RPMI7951 (cell line): ENCODE data around the gene SH3BP4. TPM values are rescaled to one million over a fixed set of nuclear protein-coding genes. Genes with fewer than 3 reads are reported as not detected.
"Not testable (repeated sequence)": the region's sequence is repeated elsewhere in the genome, so short reads cannot be mapped to it uniquely, and the experiment has no call there.

Experiments
- DNase-seq: peaks from one replicate; pipeline ENCODE4 v3.0.0-alpha.2; 2012; ENCODE audit warnings: low read depth
- total RNA-seq: library from RNA; depleted of rRNA; stranded (reverse); fragments of >200 nt; shearing (Covaris generic); gene quantifications from 2 replicates; pipeline ENCODE4 v1.2.3, GENCODE V29; 2014

The SH3BP4 gene
- total RNA-seq, 1 experiment from 2014 or later = 86.6 TPM

DNA sequence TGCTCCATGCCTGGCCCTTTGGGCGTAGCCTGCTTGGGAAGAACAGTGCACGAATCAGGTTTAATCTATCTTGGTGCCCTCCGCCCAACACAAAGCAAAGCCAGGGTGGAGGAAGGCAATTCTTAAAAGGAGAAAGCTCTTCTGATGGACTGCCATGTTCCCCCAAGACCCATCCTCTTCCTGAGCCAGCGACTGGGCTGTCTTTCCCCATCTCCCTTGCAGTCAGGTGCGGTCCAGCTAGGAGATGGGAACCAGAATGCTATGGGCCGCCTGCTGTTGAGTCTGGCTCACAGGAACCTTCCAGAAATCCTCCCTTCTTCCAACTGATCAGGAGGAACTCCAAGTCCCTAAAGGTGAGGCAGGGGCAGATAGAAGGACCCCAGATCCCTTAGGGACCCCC lies 105.0 kb downstream of the SH3BP4 start:
- DNase-seq = no peak

DNA sequence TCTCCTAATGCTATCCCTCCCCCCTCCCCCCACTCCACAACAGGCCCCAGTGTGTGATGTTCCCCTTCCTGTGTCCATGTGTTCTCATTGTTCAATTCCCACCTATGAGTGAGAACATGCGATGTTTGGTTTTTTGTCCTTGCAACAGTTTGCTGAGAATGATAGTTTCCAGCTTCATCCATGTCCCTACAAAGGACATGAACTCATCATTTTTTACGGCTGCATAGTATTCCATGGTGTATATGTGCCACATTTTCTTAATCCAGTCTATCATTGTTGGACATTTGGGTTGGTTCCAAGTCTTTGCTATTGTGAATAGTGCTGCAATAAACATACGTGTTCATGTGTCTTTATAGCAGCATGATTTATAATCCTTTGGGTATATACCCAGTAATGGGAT lies 105.8 kb downstream of the SH3BP4 start:
- not testable (repeated sequence) for DNase-seq

DNA sequence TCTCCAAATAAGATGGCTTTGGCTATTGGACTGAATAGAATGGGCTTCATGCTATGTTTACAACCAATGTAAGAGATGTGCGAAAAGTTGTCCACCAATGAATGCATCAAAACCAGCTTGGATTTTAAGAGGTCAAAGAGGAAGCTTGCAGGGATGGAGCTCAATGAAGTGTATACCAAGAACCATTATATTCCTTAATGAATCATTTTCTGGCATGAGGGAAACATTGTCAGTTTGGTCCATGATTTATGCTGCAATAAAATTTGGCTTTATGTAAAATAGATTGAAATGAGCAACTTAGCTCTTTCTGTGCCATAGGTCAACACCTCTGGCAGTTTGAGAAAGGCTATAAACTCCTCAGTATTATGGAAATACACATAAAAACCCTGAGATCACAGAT lies 107.3 kb downstream of the SH3BP4 start:
- no peak for DNase-seq

DNA sequence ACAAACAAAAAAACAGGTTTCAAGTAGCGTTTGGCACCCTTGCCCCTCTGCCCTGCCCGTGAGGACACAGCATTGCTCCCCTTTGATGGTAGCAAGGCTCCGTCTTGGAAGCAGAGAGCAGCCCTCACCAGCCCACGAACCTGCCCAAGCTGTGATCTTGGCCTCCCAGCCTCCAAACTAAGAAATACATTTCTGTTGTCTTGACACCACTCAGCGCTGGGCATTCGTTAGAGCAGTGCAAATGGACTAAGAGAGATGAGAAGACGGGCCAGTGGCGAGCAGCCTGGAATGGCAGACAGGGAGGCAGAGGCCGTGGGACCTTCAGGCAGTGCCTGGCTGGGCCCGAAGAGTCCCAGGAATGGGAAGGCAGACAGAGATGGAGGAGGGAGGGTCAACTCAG lies 109.8 kb downstream of the SH3BP4 start:
- no peak for DNase-seq

DNA sequence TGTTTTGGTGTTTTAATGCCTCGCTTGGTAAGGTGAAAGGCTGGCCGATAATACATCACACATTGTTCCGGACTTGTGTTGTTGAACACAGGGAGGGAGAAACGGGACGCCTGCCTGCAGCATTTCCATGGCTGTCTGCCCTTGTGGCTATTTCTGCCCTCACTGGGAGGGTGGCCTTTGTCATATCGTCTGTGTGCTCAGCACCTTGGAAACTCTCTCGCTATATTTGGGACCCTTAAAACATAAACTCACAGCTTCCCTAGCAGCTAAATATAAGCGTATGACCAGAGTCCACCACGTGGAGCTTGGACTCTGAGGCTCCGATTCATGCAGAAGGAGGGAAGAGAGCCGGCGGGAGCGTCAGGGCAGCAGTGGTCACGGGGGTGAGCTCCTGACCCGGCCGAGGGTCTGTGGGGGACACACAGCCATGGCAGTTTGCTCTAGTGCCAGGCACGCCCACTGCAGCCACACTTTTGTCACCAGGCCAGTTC lies 111.7 kb downstream of the SH3BP4 start:
- no peak for DNase-seq

DNA sequence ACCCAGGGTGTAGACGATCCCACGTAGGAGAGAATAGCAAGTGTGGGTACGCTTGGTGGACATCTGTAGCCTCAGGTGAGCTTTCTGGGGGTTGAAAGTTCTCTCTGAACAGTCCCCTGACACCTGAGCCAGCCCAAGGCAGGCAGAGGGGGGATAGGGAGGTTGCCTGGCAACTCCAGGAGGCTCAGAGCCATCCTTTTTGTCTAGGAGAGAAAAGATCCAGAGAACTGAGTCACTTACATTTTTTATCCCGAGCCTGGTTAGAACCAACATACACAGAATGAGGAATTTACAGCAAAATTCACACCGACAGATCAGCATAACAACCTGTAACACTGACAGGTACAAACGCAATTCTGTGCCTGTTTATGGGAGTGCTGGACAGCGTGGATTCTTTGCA lies 113.2 kb downstream of the SH3BP4 start:
- DNase-seq = no peak

DNA sequence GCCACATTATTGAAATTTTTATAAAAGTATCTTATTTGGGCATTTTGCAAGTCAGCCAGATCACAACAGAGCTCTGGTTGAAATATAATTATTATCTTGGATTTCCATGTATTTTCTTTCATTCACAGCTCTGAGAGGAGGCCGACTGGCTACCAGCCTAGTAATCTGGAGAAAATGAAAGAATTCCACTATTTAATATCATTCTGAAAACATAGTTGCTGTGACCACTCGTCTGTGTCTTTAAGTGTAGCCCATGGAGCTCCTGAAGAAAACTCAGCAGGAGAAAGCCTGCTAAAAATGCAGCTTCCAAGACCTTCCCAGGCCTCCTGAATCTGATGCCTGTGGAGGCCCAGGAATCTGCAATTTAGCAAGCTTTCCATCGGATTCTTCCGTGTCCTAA lies 114.7 kb downstream of the SH3BP4 start:
- DNase-seq = no peak

DNA sequence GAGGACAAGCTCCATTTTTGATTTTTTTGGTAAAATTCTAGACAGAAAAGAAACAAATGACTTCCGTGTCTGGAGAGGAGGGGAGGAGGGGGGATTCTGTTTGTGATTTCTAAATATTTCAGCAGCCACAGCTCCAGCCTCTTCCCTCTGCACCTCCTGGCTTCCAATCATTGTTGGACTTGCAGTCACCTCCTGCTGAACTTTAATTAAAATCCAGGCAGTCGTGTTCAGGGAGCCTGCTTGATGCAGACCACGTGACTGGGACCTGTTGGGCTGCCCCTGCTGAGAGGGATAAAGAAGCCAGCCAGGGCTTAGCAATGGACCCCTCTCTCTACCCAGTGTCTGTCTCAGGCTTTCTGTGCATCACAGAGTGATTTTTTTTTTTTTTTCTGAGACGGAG lies 115.1 kb downstream of the SH3BP4 start:
- DNase-seq = no peak

DNA sequence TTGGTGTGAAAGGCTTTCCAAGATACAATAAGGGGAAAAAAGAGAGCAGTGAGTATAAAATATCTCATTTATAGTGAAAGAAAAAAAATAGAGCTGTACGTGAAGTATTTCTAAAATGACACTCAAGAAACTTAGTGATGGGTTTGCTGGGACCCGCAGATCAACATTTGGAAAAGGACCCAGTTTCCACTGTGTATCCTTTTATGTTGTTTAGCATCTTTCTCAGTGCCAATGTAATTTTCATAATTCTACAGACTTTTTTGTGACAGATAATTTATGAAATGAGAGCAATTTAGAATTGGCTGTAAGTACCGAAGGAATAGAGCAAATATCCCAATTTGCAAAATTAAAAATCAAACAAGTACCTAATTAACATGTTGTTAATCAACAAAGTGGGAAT lies 116.9 kb downstream of the SH3BP4 start:
- no peak for DNase-seq

DNA sequence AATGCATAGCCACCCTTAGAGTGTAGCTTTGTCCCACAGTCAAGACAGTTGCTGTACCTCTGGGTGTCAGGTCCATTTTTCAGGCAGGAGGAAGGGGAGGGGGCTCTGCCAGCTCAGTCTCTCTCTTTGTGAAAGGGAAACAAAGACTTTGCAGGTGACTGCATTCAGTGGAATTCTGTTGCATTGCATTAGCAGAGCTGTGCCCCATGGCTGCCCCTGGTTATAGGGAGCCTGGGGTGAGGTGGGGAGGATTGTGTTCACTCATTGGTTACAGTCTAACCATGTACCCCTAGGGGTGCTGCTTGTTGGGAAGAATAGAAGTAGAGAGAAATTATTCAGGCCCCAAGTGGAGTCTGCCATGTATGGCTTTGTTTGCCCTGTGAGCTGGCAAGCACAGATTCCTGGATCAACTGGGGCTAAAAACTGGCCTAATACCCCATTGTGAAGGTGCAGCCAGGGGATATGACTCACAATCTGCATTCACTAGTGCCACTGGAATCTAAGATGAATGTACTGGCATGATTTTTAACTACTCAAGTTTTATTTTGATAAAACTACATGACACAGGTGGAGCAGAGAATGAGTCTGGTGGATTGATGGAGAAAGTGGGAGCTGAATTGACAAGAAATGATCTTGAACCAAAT lies 118.4 kb downstream of the SH3BP4 start:
- peak; percentile 40 for DNase-seq

DNA sequence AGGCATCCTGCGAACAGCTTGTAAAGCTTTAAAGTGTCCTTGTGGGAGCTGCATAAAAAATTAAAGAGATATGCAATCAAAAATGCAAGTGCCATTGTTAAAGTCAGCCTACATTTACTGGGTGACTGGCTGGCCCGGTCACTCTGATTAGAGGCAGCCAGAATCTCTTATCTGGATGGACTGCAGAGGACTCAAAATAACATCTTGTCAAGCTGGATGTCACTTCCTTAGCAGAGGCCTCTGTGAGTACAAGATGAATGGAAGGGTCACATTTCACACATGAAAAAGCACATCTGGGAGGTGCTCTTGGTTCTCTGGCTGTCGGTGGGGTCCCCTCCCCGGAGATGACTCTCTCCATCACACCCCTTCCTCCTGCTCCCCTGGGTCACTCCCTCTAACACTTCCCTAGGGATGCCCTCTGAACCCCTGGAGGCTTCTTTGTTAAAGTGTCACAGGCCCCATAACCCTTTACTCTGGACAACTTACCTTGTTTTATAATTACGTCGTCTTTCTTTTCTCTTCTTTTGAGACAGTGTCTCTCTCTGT lies 122.1 kb downstream of the SH3BP4 start:
- DNase-seq = no peak

DNA sequence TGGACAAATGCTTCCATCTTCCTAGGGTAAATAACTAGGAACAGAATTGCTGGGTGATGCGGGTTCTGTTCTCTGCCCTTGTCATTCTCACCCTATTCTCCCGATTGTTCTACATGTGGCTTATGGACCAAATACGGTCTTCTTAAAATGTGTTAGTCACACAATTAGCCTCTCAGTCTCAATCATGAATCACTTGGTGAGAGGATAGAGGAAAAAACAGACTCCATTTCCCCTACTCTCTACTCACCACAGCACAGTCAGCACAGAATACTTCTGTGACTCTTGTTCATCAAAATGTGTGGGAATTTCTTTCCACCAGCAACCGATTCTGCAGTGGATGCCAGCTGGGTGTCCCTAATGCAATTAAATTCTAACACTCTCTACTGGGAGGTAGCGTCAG lies 125.2 kb downstream of the SH3BP4 start:
- DNase-seq = peak; percentile 33

DNA sequence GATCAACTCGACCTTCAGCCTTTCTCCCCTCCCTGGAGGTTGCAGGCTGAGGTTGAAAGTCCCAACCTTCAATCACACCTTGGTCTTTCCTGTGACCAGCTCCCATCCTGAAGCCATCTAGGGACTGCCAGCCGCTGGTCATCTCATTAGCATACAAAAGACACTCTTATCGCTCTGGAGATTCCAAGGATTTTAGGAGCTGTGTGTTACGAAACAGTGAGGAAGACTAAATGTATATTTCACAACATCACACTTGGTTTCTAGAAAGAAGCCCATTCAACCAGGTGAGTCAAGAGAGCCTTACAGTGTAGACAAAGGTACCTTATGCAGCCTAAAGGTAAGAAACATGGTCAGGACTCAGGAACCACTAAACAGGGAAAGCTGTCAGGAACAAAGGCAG lies 126.4 kb downstream of the SH3BP4 start:
- no peak for DNase-seq

DNA sequence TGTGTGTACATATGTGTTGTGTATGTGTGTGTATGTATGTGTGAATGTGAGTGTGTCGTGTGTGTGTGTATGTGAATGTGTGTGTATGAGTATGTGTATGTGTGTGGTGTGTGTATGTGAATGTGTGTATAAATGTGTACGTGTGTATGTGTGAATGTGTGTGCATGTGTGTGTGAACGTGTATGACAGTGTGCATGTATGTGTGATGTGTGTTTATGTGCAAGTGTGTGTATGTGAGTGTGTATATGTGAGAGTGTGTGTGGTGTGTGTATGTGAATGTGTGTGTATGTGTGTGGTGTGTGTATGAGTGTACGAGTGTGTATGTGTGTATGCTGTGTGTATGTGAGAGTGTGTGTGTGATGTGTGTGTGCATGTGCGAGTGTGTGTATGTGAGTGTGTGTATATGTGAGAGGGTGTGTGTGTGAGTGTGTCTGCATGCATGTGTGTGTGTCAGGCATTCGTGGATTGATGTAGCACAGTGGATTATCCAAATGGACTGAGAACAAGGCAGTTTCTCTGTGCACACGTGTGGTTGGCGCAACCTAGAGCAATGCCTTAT lies 127.2 kb downstream of the SH3BP4 start:
- no peak for DNase-seq

DNA sequence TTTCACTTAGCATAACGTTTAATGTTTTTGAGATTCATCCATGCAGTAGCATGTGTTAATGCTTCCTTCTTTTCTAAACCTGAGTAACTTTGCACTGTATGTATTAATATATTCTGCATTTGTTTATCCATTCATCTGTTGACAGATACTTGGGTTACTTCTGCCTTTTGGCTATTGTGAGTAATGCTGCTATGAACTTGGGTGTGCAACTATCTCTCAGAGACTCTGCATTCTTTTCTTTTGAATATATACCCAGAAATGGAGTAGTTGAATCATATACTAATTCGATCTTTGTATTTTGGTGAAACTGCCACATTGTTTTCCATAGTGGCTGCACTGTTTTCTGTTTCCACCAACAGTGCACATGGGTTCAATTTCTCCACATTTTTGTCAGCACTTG lies 128.3 kb downstream of the SH3BP4 start:
- DNase-seq = peak; percentile 37

DNA sequence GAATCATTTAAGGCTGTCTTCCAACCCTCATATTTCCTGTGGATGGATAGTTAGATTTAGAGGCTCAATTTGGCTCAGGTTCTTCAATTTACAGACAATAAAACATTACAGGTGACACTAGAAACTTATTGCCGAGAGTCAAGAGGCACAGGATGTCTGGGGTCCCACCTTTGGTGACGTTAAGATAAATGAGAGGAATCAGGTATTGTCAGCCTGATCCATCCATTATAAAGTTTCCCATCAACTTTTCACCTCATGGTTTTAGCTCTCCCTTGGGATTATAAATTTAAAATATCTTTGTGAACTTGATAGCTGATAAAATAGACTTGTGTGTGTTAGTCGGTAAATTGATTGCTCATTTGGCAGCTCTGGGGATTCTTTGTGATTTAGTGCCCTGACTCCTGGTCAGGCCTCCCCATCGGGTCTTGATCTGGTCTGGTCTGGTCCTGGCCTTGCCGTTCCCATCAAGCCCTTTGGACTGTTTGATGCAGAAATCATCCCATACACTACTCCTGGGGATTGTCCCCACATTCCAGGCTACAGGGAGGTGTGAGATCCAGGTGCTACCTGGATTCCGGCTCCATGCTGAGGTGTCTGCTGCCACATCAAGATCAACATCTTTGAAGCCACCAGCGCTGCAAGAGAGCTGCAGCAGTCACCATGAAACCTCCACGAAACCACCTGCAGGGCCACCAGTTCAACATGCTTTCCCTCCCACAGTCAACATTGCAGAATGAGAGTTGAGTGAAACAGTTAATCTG lies 130.9 kb downstream of the SH3BP4 start:
- no peak for DNase-seq

DNA sequence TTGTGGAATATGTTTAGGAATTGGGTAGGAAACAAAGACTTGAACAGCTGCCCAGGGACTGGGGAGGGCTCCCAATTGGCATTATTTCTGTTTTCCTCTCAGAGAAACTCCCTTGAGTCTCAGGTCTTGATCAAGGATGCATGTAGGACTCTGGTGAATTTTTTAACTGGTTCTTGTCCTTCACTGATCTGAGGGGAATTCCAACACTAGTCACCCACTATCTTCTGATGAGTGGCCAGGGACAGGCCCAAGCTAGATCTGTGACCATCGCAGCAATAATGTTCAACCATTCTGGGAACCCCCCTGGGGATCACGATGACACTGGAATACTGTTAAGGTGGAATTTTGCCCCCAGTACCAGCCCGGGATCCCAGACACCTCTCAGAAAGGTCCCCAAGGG lies 132.0 kb downstream of the SH3BP4 start:
- no peak for DNase-seq

DNA sequence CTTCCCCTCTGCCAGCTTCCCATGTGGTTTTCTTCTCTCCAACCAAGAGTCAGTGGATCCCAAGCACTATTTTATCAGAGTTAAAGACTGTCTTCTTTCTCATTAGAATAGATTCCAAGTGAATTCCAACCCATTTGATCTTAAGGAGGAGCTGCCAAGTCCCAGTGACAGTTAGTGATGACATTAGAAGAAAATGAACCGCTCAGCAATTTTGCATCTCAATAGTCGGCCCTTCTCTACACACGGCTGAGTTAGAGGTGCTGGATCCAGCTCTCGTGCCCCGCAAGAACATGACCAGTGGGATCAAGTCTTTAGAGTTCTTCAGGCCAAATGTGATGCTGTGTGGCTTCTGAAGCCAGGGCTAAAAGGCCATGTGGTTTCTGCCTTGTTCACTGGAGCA lies 132.6 kb downstream of the SH3BP4 start:
- DNase-seq = no peak

DNA sequence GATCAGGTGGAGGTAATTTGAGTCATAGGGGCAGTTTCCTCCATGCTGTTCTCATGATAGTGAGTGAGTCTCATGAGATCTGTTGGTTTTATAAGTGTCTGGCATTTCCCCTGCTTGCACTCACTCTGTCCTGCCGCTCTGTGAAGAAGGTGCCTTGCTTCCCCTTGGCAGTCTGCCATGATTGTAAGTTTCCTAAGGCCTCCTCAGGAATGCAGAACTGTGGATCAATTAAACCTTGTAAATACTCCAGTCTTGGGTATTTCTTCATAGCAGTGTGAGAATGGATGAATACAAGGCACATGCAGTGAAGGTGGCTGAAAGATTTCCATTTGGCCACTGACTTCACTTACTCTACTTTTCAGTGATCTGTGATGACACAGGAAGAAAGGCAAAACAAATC lies 133.7 kb downstream of the SH3BP4 start:
- DNase-seq = no peak

DNA sequence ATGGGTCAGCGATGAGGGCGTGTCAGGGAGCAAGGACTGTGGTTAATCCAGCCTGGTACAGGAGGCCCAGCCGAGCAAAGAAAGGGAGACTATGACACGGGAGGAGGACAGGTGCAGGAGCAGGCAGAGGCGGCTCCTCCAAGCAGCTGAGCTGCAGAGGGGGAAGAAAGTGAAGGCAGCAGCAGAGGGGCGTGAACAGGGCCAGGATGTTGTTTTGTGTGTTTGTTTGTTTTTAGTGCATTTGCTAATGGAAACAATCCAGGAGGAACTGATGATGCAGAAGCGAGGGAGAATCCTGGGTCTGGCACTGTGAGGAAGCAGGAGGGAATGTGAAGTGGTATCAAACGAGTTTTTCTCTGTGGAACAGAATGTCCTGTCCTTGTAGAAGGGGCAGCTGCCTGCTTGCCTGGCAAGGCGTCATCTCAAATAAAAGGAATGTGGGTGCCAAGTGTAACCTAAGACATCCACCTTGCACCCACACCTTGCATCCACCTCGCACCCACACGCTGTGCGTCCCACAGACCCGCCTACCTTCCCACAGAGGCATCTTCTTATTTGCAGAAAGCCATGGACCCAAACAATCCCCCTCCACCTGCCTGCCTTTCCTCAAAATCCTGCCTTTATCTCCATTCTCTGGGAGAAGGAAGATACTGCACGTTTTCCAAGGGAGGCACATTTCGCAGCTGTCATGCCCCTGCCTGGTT lies 134.8 kb downstream of the SH3BP4 start:
- no peak for DNase-seq

DNA sequence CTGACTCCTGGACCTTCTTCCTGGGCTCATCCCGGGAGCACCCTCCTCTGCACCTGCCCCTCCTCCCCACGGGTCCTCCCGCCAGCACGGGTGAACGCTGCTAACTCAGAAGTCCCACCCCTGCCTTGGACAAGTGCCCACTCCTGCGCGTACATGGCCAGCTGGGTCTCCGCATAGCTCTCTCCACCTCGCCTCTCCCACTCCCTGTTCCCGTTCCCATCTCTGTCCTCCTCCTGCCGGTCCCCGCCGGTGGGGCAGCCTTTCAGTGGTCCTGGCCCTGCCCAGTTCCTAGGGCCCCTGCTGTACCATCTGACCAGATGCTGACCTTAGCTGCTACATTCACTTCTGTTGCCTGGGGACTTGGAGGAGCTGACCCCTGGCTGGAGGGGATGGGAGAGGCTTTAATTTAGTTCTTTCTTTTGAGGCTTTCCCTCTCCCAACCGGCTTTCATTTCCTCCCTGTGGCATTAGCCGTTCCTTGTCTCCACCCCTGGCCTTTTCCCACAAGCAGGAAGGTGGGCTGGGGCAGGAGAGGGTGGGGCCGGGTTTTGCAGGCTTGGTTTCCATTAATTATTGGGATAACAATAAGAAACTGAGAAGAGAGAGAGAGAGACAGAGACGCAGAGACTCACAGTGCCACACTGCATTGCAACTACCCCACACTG lies 136.1 kb downstream of the SH3BP4 start:
- no peak for DNase-seq

DNA sequence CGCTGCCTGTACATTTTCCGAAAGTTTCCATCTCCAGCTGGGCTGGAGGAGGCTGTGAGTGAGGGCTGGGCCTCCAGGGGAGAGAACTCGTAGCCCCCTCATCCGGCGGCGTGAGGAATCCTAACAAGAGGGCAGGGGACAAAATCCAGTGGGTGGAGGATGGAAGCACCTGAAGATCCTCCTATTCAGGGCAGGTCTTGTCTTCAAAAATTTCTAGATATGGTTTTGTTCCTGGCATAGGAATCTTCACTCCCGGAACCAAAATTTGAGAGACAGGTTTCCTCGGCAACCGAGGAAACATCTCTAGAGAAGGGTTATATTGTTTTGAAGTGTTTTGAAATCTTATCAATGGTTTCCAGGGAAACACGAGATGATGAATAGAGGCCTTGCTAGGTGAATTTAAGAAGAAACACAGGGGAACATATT lies 136.7 kb downstream of the SH3BP4 start:
- DNase-seq = peak; percentile 42
